GM12891 (cell line): Measurements from ENCODE around the gene ACAD11.
"Not testable (repeated sequence)": the region's sequence is repeated elsewhere in the genome, so short reads cannot be mapped to it uniquely, and the experiment has no call there.

Source experiments
- DNase-seq: peaks from one replicate; pipeline ENCODE4 v3.0.0; 2011; ENCODE audit warnings: low spot score; ENCODE audit not compliant: insufficient read length
- FAIRE-seq: peaks from 2 replicates; lab custom pipeline; 2011; peaks lifted over from hg19 to GRCh38; lab: Jason Lieb, UNC
- PAX5 ChIP-seq: IDR thresholded peaks from 2 replicates; pipeline ENCODE4 v1.6.1; 2011; ENCODE audit warnings: low read length, moderate library complexity, mild to moderate bottlenecking; ENCODE audit not compliant: insufficient read depth, severe bottlenecking
- POLR2A ChIP-seq: IDR thresholded peaks from 2 replicates; pipeline ENCODE4 v1.6.1; 2011; ENCODE audit warnings: low read depth, low read length, control low read depth
- POLR2AphosphoS5 ChIP-seq: IDR thresholded peaks from 2 replicates; pipeline ENCODE4 v1.6.1; 2011; ENCODE audit warnings: low read depth, low read length, control low read depth
- POU2F2 ChIP-seq: IDR thresholded peaks from 2 replicates; pipeline ENCODE4 v1.6.1; 2011; ENCODE audit warnings: low read depth, mild to moderate bottlenecking, control low read depth, low read length, moderate library complexity
- SPI1 ChIP-seq: IDR thresholded peaks from 2 replicates; pipeline ENCODE4 v1.6.1; 2011; ENCODE audit warnings: low read depth, low read length, control low read depth
- TAF1 ChIP-seq: IDR thresholded peaks from 2 replicates; pipeline ENCODE4 v1.6.1; 2011; ENCODE audit warnings: low read depth, low read length, control low read depth

Gene ACAD11

GRCh38 chr3:132606085-132606484 is 53.5 kb downstream of the ACAD11 start:
- TF ChIP-seq TAF1 (no peak), SPI1 (no peak), POLR2AphosphoS5 (no peak), POLR2A (no peak), PAX5 (no peak), POU2F2 (no peak)
- DNase-seq (no peak), FAIRE-seq (no peak)

GRCh38 chr3:132605374-132605792 is 54.2 kb downstream of the ACAD11 start:
- DNase-seq, result no peak
- TF ChIP-seq POLR2A (no peak), TAF1 (no peak), POU2F2 (no peak), PAX5 (no peak), SPI1 (no peak), POLR2AphosphoS5 (no peak)
- no peak for FAIRE-seq

- FAIRE-seq, result peak; percentile 90
- not testable (repeated sequence) for DNase-seq
Observed at GRCh38 chr3:132600614-132601013, 59.0 kb downstream of the ACAD11 start.

GRCh38 chr3:132598181-132598580 is 61.4 kb downstream of the ACAD11 start:
- FAIRE-seq, result peak; percentile 71
- TF ChIP-seq TAF1 (no peak), POU2F2 (no peak), PAX5 (no peak), SPI1 (no peak), POLR2AphosphoS5 (no peak), POLR2A (no peak)
- DNase-seq, result no peak

- FAIRE-seq (no peak), DNase-seq (no peak)
- TF ChIP-seq SPI1, result no peak
- no peak for TF ChIP-seq TAF1
- TF ChIP-seq POLR2AphosphoS5, result no peak
Observed at GRCh38 chr3:132597660-132598059, 61.9 kb downstream of the ACAD11 start.

- no peak for TF ChIP-seq POLR2AphosphoS5
- no peak for TF ChIP-seq SPI1
- no peak for TF ChIP-seq TAF1
- TF ChIP-seq PAX5, result no peak
- TF ChIP-seq POLR2A, result no peak
- no peak for TF ChIP-seq POU2F2
- FAIRE-seq (no peak), DNase-seq (no peak)
Observed at GRCh38 chr3:132596816-132597433, 62.7 kb downstream of the ACAD11 start, which contains the start of gene ACKR4. TSS of gene ACKR4 (plus strand) at chr3:132597270. CDS start at chr3:132600398, 3,128 bp downstream.

GRCh38 chr3:132596326-132596725 is 63.3 kb downstream of the ACAD11 start:
- DNase-seq, result no peak
- TF ChIP-seq POLR2A (no peak), SPI1 (no peak), TAF1 (no peak), POLR2AphosphoS5 (no peak), PAX5 (no peak)
- no peak for FAIRE-seq

- DNase-seq, result no peak
- peak; percentile 71 for FAIRE-seq
- TF ChIP-seq SPI1 (peak; percentile 85), POLR2AphosphoS5 (no peak)
Observed at GRCh38 chr3:132595014-132595413, 64.6 kb downstream of the ACAD11 start.

GRCh38 chr3:132594498-132594897 is 65.1 kb downstream of the ACAD11 start:
- FAIRE-seq (no peak), DNase-seq (no peak)
- no peak for TF ChIP-seq POU2F2
- TF ChIP-seq POLR2A, result no peak
- no peak for TF ChIP-seq PAX5
- no peak for TF ChIP-seq POLR2AphosphoS5
- no peak for TF ChIP-seq SPI1
- TF ChIP-seq TAF1, result no peak

- FAIRE-seq, result peak; percentile 23
- no peak for DNase-seq
- TF ChIP-seq SPI1 (no peak), POLR2A (no peak), PAX5 (no peak), POU2F2 (no peak), TAF1 (no peak), POLR2AphosphoS5 (no peak)
Observed at GRCh38 chr3:132593947-132594323, 65.7 kb downstream of the ACAD11 start.
